GM12872 (cell line): ENCODE data around the gene PHC2.

ENCODE experiments used
- CTCF ChIP-seq: IDR thresholded peaks from 3 replicates; pipeline ENCODE4 v1.5.1; 2011; ENCODE audit warnings: low read depth, mild to moderate bottlenecking, low read length, moderate library complexity; ENCODE audit not compliant: insufficient read depth

The PHC2 gene

DNA sequence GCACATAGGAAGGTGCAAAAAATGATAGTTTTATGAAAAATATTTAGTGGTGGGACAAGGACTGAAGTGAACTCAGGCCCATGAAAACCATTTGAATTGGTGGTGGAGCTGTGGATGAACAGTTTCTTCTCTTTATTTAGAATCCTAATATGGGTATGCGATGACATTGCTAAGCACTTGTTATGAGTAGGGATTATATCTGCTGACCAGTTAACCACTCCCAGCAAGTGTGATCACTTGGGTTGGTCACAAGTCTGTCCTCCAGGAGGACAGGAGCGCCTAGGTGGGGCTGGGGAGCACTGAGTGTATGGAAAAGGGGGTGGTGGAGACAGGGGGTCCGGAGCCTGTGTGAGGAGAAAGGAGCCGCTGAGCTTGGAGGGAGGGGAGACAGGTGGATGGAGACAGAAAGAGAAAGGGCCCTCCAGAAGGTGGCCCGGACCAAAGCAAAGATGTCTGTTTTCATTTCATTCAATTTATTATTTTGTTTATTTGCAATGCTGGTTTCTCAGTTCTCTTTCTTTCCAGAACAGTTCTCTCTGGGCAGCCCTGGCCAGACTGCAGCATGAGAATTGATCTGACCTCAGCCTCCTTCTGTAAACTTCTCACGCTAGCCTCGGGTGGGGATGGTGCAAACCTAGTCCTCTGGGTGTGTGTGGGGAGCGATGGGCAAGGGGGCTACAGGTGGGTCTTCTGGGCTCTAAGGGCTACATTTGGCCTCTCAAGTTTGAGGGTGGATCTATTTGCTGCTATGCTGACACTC lies 31.7 kb upstream of the PHC2 start:
- no peak for TF ChIP-seq CTCF

- TF ChIP-seq CTCF = no peak
Measured at GRCh38 chr1:33460947-33461629, 30.2 kb upstream of the PHC2 start.

- no peak for TF ChIP-seq CTCF
Measured at GRCh38 chr1:33460144-33460543, 29.2 kb upstream of the PHC2 start.

- TF ChIP-seq CTCF = no peak
Measured at GRCh38 chr1:33459691-33460090, 28.8 kb upstream of the PHC2 start.

- TF ChIP-seq CTCF = no peak
Measured at GRCh38 chr1:33456502-33456886, 25.6 kb upstream of the PHC2 start.

GRCh38 chr1:33455539-33456501 lies 24.9 kb upstream of the PHC2 start:
- TF ChIP-seq CTCF = peak; percentile 81
